HG02610 (cell line): ENCODE data around the gene PDSS1.
"Not testable (repeated sequence)": the region's sequence is repeated elsewhere in the genome, so short reads cannot be mapped to it uniquely, and the experiment has no call there.

Source experiments
- ATAC-seq: cut with Tn5 transposase; IDR thresholded peaks from one replicate; pipeline ENCODE4 v1.9.1; 2021; ENCODE audit warnings: mild to moderate bottlenecking, moderate library complexity; ENCODE audit not compliant: unreplicated experiment

The PDSS1 gene

GRCh38 chr10:26738301-26738911, 40.9 kb downstream of the PDSS1 start:
- no peak for ATAC-seq

DNA sequence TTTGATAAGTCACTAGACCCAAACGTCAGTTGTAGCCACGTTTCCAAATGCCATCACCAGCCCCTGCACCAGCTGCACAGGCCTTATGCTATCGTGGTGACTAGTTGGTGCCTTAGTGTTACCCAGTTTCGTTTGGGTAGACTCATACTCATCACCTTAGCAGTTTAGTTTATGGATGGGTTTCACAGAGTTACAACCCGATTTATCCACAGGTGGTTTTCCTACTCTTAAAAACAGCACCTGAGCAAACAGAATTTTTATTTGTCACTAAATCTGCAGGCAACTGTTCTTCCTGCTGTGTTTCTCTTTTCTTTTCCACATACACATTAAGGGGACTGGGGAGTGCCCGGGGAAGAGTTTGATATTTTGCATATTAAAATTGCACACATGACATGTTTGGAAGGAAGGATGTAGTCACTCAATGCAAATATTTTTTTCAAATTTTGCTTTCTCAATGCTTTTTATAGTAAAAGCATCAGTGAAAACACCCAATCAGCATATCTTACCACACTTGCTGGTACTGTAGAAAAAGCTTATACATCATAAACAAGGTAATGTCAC, 41.6 kb downstream of the PDSS1 start:
- ATAC-seq: peak; percentile 31

DNA sequence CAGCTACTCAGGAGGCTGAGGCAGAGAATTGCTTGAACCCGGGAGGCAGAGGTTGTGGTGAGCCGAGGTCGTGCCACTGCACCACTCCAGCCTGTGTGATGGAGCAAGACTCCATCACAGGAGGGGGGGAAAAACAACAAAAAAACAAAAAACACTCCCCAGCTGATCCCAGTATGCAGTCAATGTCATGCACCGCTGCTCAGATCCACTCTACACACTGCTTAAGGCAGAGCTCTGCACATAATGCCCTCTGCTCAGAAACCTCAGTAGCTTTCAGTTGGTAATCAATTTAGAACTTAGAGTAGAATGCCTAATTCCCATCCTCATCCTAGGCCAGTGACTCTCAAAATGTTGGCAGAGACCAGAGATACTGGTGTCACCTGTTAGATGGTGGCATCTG, 43.9 kb downstream of the PDSS1 start:
- no peak for ATAC-seq

GRCh38 chr10:26743091-26743490, 45.6 kb downstream of the PDSS1 start:
- no peak for ATAC-seq

GRCh38 chr10:26743841-26744240, 46.3 kb downstream of the PDSS1 start:
- no peak for ATAC-seq

- ATAC-seq: no peak
Measured at GRCh38 chr10:26746061-26746460, 48.6 kb downstream of the PDSS1 start.

DNA sequence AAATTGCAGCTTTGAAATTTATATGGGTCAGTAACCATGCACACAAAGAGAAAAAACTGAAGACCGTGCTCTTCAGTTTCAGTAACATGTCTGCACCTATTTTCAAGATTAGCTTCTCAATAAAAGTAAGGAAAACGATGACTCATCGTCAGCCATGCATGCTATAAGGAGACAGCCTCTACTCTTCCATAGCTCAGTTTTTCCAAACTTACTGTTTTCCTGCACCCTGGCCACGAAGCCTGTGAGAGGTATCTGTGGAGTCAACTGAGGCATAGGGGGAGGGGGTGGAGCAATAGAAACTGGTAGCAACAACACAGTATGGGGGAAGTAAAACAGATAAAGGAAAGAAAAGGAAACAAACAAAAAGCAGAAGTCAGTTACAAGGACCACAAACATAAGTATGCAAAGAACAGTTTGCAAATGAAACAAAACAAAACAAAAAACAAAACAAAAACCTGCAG, 58.0 kb downstream of the PDSS1 start:
- ATAC-seq: peak; percentile 96

GRCh38 chr10:26759008-26759407, 61.5 kb downstream of the PDSS1 start:
- ATAC-seq: no peak

DNA sequence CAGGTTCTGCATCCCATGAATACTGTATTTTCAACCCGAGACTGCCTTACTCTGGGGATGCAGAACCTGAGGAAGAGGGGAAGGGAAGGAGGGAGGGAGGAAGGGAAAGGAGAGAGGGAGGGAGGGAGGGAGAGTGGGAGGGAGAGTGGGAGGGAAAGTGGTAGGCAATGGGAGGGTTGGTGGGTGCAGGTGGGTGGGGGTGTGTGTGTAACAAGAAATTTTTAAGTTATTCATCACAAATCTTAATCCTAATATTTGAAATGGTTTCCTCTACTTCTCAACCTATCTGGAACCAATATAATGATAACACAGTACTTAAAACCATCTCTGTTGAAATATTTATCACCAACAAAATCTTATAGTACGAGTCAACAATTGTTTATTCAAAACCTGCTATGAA, 68.0 kb downstream of the PDSS1 start:
- ATAC-seq: no peak

GRCh38 chr10:26770069-26770468, 72.6 kb downstream of the PDSS1 start:
- ATAC-seq: no peak

DNA sequence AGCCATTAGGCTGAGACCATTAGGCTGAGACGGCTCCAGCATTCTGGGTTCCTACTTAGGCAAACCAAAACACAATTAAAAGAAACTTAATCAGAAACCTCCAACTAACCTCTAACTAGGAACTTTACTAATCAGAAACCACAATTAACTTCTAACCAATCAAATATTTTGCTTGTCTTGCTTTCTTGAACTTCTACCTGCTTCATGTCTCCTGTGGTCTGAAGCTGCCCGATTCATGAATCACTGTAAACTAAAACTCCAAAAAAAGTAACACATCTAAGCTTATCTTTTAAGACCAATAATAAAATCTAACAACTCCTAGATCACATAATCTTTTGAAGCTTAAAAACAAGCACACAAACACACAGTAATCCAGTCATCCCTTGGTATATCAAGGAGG, 76.1 kb downstream of the PDSS1 start:
- ATAC-seq: no peak

DNA sequence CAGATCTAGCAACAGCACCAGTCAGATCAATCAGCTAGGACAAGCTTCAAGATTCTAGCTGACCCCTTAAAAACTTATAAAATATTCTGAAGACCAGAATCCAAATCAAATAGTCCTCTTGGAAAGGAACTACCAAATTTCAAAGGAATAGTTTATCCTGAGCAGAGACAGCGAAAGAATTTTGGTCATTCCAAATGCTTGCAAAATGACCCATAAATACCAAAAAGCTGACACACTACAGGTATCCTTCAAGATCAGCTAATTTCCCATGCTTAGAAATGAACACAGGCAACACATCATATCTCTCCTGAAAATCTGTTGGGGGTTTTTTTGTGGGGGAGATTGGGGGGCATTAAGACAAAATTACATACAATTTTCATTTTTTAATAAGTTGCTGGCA, 78.8 kb downstream of the PDSS1 start:
- no peak for ATAC-seq

DNA sequence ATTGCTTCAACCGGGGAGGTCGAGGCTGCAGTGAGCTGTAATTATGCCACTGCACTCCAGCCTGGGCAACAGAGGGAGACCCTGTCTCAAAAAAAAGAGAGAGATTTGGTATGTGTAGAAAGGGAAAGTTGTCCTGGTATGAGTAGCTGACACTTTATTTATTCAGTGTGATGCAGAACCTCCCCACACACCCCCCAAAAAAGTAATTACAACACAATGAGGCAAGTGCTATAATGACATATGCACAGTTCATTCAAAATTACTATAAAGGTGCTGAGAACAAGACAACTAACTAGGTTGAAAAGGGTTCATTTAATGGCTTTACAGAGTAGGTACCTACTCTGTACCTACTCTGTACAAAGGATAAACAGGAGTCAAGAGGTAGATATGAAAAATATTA, 80.2 kb downstream of the PDSS1 start:
- no peak for ATAC-seq

DNA sequence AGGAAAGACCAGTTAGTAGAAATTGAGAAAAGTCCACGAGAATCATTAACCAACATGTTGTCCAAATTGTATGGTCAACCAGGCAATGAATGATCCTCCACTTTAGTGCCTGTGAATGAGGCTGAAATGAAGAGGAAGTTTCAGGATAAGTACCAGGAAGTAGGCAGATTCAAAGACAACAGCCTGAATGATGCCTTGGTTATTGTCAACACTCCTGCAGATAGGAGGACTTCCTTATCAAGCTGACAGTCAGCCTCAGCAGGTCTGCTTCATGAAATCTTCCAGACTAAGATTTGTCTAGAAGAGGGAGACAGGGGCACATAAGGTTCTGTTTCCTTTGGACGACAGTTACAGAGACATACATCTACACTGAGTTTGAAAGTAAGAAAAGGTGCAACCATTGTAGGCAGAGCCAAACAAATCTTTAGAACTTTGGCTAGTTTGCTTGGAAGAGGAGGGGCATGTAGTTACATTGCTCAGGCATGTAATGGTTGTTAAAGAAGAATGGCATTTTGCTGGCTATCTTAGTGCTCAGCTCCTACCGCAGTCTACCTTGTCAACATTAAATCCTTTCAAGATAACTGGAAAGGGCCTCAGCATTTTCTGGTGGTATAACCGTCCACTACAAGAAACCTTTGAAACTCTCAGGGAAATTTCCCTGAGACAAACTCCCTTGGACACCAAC, 81.8 kb downstream of the PDSS1 start:
- no peak for ATAC-seq

- no peak for ATAC-seq
Measured at GRCh38 chr10:26780106-26780792, 82.7 kb downstream of the PDSS1 start.

- ATAC-seq: peak; percentile 77
Measured at GRCh38 chr10:26780793-26781601, 83.5 kb downstream of the PDSS1 start.

DNA sequence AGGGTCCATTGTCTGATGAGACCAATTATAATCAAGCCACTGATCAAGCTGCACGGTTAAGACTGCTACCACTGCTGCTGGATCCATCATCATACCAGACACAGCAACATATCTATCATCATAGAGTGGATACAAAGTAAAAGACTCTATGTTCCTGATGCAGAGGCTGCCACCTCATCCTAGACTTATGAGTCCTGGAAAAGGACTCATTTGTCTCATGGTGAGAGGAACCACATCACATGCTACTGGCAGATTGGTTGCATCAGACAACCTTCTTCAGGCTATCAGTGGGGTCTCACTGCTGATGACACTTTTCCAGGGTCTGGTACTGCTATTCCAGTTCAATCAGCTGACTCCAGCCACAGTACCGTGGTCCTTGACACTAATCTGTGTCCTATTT, 84.3 kb downstream of the PDSS1 start:
- ATAC-seq: peak; percentile 14

- no peak for ATAC-seq
Measured at GRCh38 chr10:26787362-26787761, 89.9 kb downstream of the PDSS1 start.

DNA sequence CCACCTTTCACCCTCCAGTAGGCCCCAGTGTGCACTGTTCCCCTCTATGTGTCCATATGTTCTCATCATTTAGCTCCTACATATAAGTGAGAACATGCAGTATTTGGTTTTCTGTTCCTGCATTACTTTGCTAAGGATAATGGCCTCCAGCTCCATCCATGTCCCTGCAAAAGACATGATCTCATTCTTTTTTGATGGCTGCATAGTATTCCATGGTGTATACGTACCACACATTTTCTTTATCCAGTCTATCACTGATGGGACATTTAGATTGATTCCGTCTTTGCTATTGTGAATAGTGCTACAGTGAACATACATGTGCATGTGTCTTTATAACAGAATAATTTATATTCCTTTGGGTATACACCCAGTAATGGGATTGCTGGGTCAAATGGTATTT, 92.3 kb downstream of the PDSS1 start:
- not testable (repeated sequence) for ATAC-seq

- ATAC-seq: no peak
Measured at GRCh38 chr10:26790221-26790995, 92.9 kb downstream of the PDSS1 start.
